AG04450 (cell line): ENCODE data around the gene HACD2. TPM values are rescaled to one million over a fixed set of nuclear protein-coding genes. Genes with fewer than 3 reads are reported as not detected.

Experiments used
- CTCF ChIA-PET: fragments of 300-600, 350-600 bp; formaldehyde crosslinking; extraction: SDS; loops from one replicate; lab custom pipeline; 2022; ENCODE audit warnings: antibody characterized with exemption, inconsistent platforms; lab: Charles Lee
- POLR2A ChIA-PET: fragments of 350-600 bp; formaldehyde crosslinking; extraction: SDS; loops from one replicate; lab custom pipeline; 2021; ENCODE audit warnings: antibody characterized with exemption, inconsistent platforms; lab: Yijun Ruan, JAX
- DNase-seq: peaks from one replicate; pipeline ENCODE4 v3.0.0-alpha.2; 2011; ENCODE audit warnings: low read depth, low spot score
- H3K27ac ChIP-seq: one replicate; pipeline ENCODE4 v1.5.1; 2012; ENCODE audit warnings: low read depth, low read length, control low read depth
- H3K27me3 ChIP-seq: one replicate; pipeline ENCODE4 v1.6.0; 2012; ENCODE audit warnings: low read length; ENCODE audit not compliant: control insufficient read depth, insufficient read depth
- H3K4me3 ChIP-seq: 2 replicates; pipeline ENCODE4 v1.5.1; 2011; ENCODE audit warnings: mild to moderate bottlenecking, low read depth, low read length, control low read depth
- H3K9me3 ChIP-seq: 2 replicates; pipeline ENCODE4 v1.5.1; 2012; ENCODE audit warnings: low read length; ENCODE audit not compliant: control insufficient read depth, insufficient read depth
- polyA plus RNA-seq: library from polyadenylated mRNA; depleted of rRNA; stranded (reverse); fragments of >200 nt; gene quantifications from 2 replicates; pipeline ENCODE4 v1.2.3, GENCODE V29; 2011
- TF ChIP-seq, protein P1 (sequence below): IDR thresholded peaks from 2 replicates; pipeline ENCODE4 v1.5.1; 2011; ENCODE audit warnings: low read depth, low read length, control low read depth, inconsistent platforms

Gene HACD2
- polyA plus RNA-seq, 1 experiment, result 43.5 TPM

GRCh38 chr3:123520656-123521055 is 64.2 kb downstream of the HACD2 start:
- POLR2A ChIA-PET, result interaction anchor here (0.6 kb wide), 1 partner anchor 24 kb away, joined by 3 read pairs; no protein-coding TSS in a partner anchor
- CTCF ChIA-PET, result no interaction called here
- no peaks in the 10 kb centered on the region for H3K27me3 ChIP-seq
- TF ChIP-seq, protein P1, sequence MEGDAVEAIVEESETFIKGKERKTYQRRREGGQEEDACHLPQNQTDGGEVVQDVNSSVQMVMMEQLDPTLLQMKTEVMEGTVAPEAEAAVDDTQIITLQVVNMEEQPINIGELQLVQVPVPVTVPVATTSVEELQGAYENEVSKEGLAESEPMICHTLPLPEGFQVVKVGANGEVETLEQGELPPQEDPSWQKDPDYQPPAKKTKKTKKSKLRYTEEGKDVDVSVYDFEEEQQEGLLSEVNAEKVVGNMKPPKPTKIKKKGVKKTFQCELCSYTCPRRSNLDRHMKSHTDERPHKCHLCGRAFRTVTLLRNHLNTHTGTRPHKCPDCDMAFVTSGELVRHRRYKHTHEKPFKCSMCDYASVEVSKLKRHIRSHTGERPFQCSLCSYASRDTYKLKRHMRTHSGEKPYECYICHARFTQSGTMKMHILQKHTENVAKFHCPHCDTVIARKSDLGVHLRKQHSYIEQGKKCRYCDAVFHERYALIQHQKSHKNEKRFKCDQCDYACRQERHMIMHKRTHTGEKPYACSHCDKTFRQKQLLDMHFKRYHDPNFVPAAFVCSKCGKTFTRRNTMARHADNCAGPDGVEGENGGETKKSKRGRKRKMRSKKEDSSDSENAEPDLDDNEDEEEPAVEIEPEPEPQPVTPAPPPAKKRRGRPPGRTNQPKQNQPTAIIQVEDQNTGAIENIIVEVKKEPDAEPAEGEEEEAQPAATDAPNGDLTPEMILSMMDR, result no peak
- no peaks in the 10 kb centered on the region for H3K9me3 ChIP-seq
- DNase-seq, result no peak
- no peak overlapping the region for H3K27ac ChIP-seq
- no peak overlapping the region for H3K4me3 ChIP-seq

- Histone ChIP-seq H3K9me3 (no peaks in the 10 kb centered on the region), H3K4me3 (no peak overlapping the region), H3K27ac (no peak overlapping the region), H3K27me3 (no peaks in the 10 kb centered on the region)
- TF ChIP-seq, protein P1, result no peak
- ChIA-PET CTCF (interaction anchor here (0.6 kb wide), 1 partner anchor 323 kb away, joined by 3 read pairs; no protein-coding TSS in a partner anchor), POLR2A (interaction anchor here (0.7 kb wide), 1 partner anchor 21 kb away, joined by 8 read pairs; no protein-coding TSS in a partner anchor)
- no peak for DNase-seq
Observed at GRCh38 chr3:123518892-123519485, 65.9 kb downstream of the HACD2 start.

DNA sequence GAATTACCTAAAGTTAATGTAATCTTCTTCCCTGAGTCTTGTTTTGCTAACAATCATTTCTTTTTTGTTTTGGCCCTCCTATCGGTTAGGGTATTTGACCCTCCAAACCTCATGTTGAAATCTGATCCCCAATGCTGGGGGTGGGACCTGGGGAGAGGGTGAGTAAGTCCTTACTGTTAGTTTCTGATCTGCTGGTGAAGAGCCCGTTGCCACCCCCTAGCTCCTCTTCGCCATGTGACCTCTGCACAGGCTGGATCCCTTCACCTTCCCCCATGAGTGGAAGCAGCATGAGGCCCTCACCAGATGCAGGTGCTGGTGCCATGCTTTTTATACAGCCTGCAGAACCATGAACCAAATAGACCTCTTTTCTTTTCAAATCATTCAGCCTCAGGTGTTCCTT is 73.1 kb downstream of the HACD2 start:
- H3K27me3 ChIP-seq, result no peaks in the 10 kb centered on the region
- H3K9me3 ChIP-seq, result no peaks in the 10 kb centered on the region
- POLR2A ChIA-PET, result no interaction called here
- no peak overlapping the region for H3K4me3 ChIP-seq
- DNase-seq, result no peak
- TF ChIP-seq, protein P1, result no peak
- no peak overlapping the region for H3K27ac ChIP-seq
- CTCF ChIA-PET, result interaction anchor here (1.2 kb wide), 1 partner anchor 42 kb away, joined by 3 read pairs; no protein-coding TSS in a partner anchor

DNA sequence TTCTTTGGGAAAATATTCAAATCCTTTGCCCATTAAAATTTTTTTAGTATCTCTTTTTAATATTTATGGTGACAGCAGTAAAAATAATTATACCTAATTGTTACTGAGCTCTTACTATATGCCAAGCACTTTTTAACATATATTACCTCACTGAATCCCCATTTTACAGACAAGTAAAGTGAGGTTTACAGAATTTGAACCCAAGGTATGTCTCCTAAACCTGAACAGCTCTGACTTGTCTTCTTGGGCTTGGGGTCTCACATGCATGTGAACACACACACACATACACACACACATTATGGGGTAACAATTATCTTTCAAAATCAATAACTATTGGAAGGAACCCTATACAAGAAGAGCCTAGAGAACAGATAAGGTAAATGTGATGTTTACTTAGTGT is 73.8 kb downstream of the HACD2 start:
- POLR2A ChIA-PET, result no interaction called here
- TF ChIP-seq, protein P1, result no peak
- Histone ChIP-seq H3K9me3 (no peaks in the 10 kb centered on the region), H3K27me3 (no peaks in the 10 kb centered on the region), H3K27ac (no peak overlapping the region), H3K4me3 (no peak overlapping the region)
- DNase-seq, result no peak
- CTCF ChIA-PET, result interaction anchor here (0.6 to 1.2 kb wide), 2 partner anchors 12 to 42 kb away, joined by 3 to 4 read pairs; no protein-coding TSS in a partner anchor

- ChIA-PET POLR2A (no interaction called here), CTCF (interaction anchor here (0.6 to 2.7 kb wide), 4 partner anchors 15 to 179 kb away, joined by 3 to 8 read pairs (median 4); no protein-coding TSS in a partner anchor)
Observed at GRCh38 chr3:123508178-123508577, 76.7 kb downstream of the HACD2 start.

More at GRCh38 chr3:123508178-123508577, 76.7 kb downstream of the HACD2 start:
- Histone ChIP-seq H3K27ac (no peak overlapping the region), H3K4me3 (no peak overlapping the region), H3K9me3 (no peaks in the 10 kb centered on the region), H3K27me3 (no peaks in the 10 kb centered on the region)
- no peak for DNase-seq
- TF ChIP-seq, protein P1, result no peak
